Measurements from ENCODE around the gene PDE7B. TPM values are rescaled to one million over a fixed set of nuclear protein-coding genes. Genes with fewer than 3 reads are reported as not detected.

Gene PDE7B
- total and polyA plus RNA-seq, 9 of the 15 experiments (the other 6 are each of a cell fraction or from before 2014, with no cell fraction given): 0.01 TPM; not detected in 8

GRCh38 chr6:136169394-136170148 is 318.1 kb downstream of the PDE7B start:
- ATAC-seq (no peak), FAIRE-seq (no peak), DNase-seq (ENCODE audit: extremely low read depth in 1 of 4, low spot score in 3 of 4) (no peak)
- H3K9me1 ChIP-seq (ENCODE audit: control insufficient read depth, insufficient read depth, low read length): no peaks in the 10 kb centered on the region
- H3K36me3 ChIP-seq (ENCODE audit: control insufficient read depth, insufficient read depth, low read length): no peaks in the 10 kb centered on the region
- no peaks in the 10 kb centered on the region for H3K27me3 ChIP-seq (ENCODE audit: control insufficient read depth in 2 of 2, insufficient read depth in 2 of 2, low read length in 2 of 2)
- POLR2A ChIA-PET: interaction anchor here (0.7 kb wide), 1 partner anchor 10 kb away, joined by 3 read pairs; no protein-coding TSS in a partner anchor
- no peaks in the 10 kb centered on the region for H4K20me1 ChIP-seq (replicated peaks; ENCODE audit: control insufficient read depth, insufficient read depth, low read length)
- 0% methylated on average over 2 of the region's 2 CpGs for WGBS (ENCODE audit: insufficient coverage, low coverage, missing lambda C conversion rate)
- in situ Hi-C loops (cut with MboI) (no loop called here), intact Hi-C loops (cut with micrococcal nuclease) (no loop called here)
- H3K9ac ChIP-seq (ENCODE audit: insufficient read depth in 1 of 2, low read depth in 2 of 2, low read length in 2 of 2): no peak overlapping the region
- no TSS peak for BruUV-seq (replicated peaks)
- H3K79me2 ChIP-seq (ENCODE audit: control insufficient read depth, insufficient read depth, low read length): no peaks in the 10 kb centered on the region
- H3K4me1 ChIP-seq (replicated peaks in 1 of 2; ENCODE audit: control insufficient read depth in 2 of 2, insufficient read depth in 2 of 2, low read length in 2 of 2): no peaks in the 10 kb centered on the region
- CTCF ChIA-PET (ENCODE audit: low intra/inter-chr PET ratio): no interaction called here
- no peak overlapping the region for H2AFZ ChIP-seq (ENCODE audit: low read depth, low read length)
- no peak overlapping the region for H3K4me2 ChIP-seq (ENCODE audit: insufficient read depth, low read length)
- H3K9me3 ChIP-seq (replicated peaks; ENCODE audit: control insufficient read depth, insufficient read depth, low read depth, low read length): no peaks in the 10 kb centered on the region
- no peak overlapping the region for H3K4me3 ChIP-seq
- H3K27ac ChIP-seq (ENCODE audit: extremely low read depth, low read depth, low read length): no peak overlapping the region
- TF ChIP-seq, protein P1, sequence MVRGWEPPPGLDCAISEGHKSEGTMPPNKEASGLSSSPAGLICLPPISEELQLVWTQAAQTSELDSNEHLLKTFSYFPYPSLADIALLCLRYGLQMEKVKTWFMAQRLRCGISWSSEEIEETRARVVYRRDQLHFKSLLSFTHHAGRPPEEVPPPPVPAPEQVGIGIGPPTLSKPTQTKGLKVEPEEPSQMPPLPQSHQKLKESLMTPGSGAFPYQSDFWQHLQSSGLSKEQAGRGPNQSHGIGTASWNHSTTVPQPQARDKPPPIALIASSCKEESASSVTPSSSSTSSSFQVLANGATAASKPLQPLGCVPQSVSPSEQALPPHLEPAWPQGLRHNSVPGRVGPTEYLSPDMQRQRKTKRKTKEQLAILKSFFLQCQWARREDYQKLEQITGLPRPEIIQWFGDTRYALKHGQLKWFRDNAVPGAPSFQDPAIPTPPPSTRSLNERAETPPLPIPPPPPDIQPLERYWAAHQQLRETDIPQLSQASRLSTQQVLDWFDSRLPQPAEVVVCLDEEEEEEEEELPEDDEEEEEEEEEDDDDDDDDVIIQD (CRISPR knock-in tag; IDR thresholded peaks at IDR 0.05): no peak
- no peak for TF ChIP-seq JUND (IDR thresholded peaks at IDR 0.05; ENCODE audit: borderline replicate concordance, low read depth, low read length)
- no peak for TF ChIP-seq JUND (tag; IDR thresholded peaks at IDR 0.05; ENCODE audit: borderline replicate concordance, low read depth, low read length)
- TF ChIP-seq, protein P2, sequence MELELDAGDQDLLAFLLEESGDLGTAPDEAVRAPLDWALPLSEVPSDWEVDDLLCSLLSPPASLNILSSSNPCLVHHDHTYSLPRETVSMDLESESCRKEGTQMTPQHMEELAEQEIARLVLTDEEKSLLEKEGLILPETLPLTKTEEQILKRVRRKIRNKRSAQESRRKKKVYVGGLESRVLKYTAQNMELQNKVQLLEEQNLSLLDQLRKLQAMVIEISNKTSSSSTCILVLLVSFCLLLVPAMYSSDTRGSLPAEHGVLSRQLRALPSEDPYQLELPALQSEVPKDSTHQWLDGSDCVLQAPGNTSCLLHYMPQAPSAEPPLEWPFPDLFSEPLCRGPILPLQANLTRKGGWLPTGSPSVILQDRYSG (tag; conservative IDR thresholded peaks at IDR 0.05; ENCODE audit: low read depth): no peak
- TF ChIP-seq KDM5B (IDR thresholded peaks at IDR 0.05; ENCODE audit: insufficient replicate concordance, low read depth, low read length): no peak
- TF ChIP-seq TFE3 (CRISPR knock-in tag; IDR thresholded peaks at IDR 0.05): no peak
- TF ChIP-seq TAF7 (tag; IDR thresholded peaks at IDR 0.05): no peak
- no peak for TF ChIP-seq ZNF324 (CRISPR knock-in tag; IDR thresholded peaks at IDR 0.05)
- no peak for TF ChIP-seq CREBBP (IDR thresholded peaks at IDR 0.05; ENCODE audit: low read depth, low read length)
- TF ChIP-seq OTX1 (CRISPR knock-in tag; IDR thresholded peaks at IDR 0.05): no peak
- no peak for TF ChIP-seq ZNF134 (CRISPR knock-in tag; conservative IDR thresholded peaks at IDR 0.05)
- TF ChIP-seq NR4A1 (CRISPR knock-in tag; IDR thresholded peaks at IDR 0.05): no peak
- no peak for TF ChIP-seq NR4A1 (tag; IDR thresholded peaks at IDR 0.05)
- no peak for TF ChIP-seq SP1 (CRISPR knock-in tag; IDR thresholded peaks at IDR 0.05)
- no peak for TF ChIP-seq PCBP1 (IDR thresholded peaks at IDR 0.05; ENCODE audit: low read depth, low read length, poor library complexity, severe bottlenecking)
- no peak for TF ChIP-seq FUS (optimal IDR thresholded peaks at IDR 0.05; ENCODE audit: low read depth, low read length)
- no peak for TF ChIP-seq SIX5 (IDR thresholded peaks at IDR 0.05; ENCODE audit: borderline replicate concordance in 1 of 2, insufficient read depth in 1 of 2, low read depth in 1 of 2, low read length in 2 of 2)
- no peak for TF ChIP-seq NBN (IDR thresholded peaks at IDR 0.05; ENCODE audit: low read depth)
